Activated CD4-positive, CD25-positive, alpha-beta regulatory T cell treated with anti-CD3 and anti-CD28 coated beads, Interleukin-2, amount 50 U/mL, for 16 hours (primary cell): ENCODE measurements around the gene GZMM.

Experiments
- DNase-seq: peaks from one replicate; pipeline ENCODE4 v3.0.0-alpha.2; 2020; ENCODE audit warnings: low read depth, low spot score

Gene GZMM

GRCh38 chr19:566844-567243 is 23.0 kb downstream of the GZMM start:
- no peak for DNase-seq

DNA sequence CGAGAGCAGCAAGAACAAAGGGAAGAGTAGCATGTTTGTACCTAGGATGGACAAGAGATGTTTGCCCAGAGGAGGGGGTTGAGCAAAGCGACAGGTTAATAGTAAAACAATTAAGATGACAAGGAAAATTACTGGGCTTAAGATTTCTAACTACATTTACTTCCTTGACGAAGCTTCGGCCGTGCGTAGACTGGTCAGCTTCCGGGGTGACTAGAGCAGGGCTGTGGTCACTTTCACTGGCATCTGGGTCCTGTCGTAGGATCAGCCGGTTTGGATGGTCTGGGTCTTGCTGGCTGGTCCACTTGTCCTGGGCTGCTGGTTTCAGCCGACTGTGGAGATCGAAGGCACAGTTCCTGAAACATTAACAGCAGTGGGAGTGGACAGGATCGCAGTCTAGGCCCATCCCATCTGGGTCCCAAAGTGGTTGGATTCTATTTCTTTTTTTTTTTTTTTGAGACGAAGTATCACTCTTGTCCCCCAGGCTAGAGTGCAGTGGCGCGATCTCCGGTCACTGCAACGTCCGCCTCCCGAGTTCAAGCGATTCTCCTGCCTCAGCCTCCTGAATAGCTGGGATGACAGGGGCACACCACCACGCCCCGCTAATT is 23.5 kb downstream of the GZMM start:
- DNase-seq, result no peak

- no peak for DNase-seq
Observed at GRCh38 chr19:570251-570686, 26.4 kb downstream of the GZMM start.

GRCh38 chr19:570937-571565 is 27.2 kb downstream of the GZMM start:
- DNase-seq, result no peak

DNA sequence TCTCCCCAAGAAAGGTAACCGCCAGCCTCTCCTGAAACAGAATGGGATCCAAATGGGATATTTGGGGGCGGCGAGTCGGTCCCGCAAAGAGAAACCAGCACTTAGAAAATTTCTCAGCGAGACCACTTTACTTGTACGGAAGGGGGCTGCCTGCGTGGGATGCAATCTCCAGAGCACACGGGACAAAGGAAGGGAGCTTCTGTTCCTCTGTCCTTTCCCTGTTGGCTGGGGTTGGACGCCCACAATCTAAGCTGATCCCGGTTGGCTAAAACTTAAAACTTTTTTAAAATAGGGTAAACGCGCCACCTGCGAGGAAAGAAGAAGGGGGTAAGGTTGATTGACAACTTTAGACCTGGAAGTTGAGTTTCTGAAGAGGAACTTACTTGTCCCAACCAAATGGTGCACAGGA is 27.7 kb downstream of the GZMM start:
- no peak for DNase-seq

GRCh38 chr19:572140-572742 is 28.4 kb downstream of the GZMM start, which contains the start of gene BSG:
BSG (plus strand) TSS chr19:572596; CDS start chr19:572635, 39 bp downstream.
- DNase-seq, result peak; percentile 96

GRCh38 chr19:572743-573518 is 29.1 kb downstream of the GZMM start:
- DNase-seq, result no peak

DNA sequence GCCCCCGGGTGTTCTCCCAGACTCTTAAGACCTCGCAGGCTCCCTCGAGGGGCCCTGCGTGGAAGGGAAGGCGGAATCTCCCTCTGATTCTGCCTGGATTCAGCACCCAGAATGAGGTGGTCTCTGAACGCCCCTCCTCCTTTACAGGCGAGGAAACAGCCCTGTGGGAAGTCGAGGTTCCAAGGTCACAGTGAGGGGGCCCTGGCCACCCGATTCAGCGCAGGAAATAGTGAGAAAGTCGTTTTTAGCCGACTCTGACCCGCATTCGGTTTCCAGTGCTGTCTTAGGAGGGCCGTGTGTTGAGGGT is 29.6 kb downstream of the GZMM start:
- DNase-seq, result no peak

- DNase-seq, result no peak
Observed at GRCh38 chr19:574658-575526, 31.0 kb downstream of the GZMM start.

GRCh38 chr19:575527-576506 is 32.0 kb downstream of the GZMM start:
- DNase-seq, result no peak

DNA sequence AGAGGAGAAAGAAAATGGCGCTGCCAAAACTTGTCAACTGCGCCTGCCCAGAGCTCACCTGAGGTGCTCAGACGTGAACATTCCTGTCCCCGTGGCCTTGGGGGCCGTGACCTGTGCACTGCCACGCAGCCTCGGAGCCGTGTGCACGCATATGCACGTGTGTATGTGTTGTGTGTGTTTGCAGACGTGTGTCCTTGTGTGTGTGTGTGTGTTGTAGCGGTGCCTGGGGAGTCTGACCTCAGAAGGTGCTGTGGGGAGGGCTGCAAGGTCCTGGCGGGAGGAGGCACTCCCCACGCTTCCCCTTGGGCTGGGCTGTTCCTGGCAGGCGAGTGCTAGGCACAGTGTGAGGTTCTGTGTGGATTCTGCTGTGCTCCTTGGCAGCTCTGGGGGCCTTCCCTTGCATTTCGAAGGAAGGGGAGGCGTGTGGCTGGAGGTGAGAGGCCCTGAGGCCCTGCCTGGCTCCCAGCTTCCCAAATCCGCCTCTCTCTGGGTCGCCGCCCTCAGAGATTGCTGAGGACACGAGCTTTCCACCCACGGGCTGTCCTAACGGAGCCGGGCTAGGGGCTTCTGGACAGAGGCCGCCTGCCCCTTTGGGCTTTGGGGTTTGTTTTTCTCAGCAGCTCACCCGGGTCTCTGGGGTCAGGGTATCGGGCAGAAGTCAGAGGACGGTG is 33.0 kb downstream of the GZMM start:
- DNase-seq, result no peak

GRCh38 chr19:577439-578392 is 33.9 kb downstream of the GZMM start:
- DNase-seq, result no peak

DNA sequence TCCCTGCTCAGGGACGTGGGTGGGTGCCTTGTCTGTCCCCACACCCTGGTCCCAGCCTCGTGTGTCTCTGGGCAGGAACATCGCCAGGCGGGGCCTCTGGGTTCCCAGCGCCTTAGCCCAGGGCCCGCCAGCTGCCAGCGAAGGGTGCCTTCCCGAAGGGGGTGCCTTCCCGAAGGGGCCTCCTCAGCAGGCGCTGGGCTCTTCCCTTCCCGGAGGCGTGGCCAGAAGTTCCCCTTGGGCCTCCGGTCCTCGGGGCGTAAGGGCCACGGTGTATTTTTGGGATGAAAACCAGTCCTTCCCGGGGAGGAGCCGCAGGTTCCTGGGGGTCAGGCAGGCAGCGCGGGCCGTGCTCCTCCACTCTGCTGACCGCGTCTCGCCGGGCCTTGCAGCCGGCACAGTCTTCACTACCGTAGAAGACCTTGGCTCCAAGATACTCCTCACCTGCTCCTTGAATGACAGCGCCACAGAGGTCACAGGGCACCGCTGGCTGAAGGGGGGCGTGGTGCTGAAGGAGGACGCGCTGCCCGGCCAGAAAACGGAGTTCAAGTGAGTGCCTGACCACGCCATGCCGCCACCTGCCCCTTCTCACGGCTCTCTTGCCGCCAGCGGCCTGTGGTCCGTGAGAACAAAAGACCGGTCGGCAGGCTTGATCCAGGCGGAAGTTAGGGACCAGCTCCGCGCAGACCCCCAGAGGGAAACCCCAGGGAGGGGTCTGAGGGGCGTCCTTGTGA is 35.4 kb downstream of the GZMM start:
- no peak for DNase-seq

DNA sequence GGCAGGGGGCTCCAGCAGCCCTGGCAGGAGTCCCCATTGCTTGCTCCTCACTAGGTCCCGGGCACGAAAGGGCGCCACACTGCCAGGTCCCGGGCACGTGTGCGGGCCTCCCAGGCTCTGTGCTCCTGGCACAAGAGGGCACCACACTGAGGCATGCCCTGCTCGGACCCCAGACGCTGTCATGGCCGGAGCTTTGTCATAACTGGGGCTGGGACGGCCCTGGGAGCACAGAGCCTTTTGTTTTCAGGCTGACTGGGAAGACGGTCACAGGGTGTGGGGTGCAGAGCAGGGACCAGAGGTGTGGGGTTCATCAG is 35.9 kb downstream of the GZMM start:
- DNase-seq, result no peak

- DNase-seq, result no peak
Observed at GRCh38 chr19:580274-580835, 36.5 kb downstream of the GZMM start.

DNA sequence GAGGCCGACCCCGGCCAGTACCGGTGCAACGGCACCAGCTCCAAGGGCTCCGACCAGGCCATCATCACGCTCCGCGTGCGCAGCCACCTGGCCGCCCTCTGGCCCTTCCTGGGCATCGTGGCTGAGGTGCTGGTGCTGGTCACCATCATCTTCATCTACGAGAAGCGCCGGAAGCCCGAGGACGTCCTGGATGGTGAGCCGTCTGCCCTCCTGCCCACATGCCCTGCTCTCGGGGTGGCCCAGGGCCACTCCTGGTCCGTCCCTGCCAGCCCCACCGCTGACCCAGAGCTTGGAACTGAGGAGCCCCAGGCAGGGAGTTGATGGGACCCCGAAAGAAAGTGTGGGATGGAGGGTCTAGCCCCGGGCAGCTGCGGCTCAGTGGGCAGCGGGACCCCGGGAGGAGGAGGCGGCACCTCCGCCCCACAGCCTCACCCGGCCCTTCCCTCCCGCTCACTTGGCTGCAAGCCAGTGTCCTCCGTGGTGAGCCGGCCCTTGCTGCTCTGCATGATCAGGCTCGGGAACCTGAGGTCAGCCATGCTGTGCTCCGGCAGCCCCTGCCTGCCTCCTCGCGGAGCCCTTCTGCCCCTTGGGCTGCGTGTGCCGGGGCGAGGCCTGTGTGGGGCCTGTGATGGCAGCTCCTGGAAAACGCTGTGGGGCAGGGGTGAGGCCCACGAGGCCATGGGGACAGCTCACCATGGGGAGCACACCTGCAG is 37.7 kb downstream of the GZMM start:
- DNase-seq, result no peak

GRCh38 chr19:582497-583197 is 38.8 kb downstream of the GZMM start:
- DNase-seq, result no peak
